HG03565 (cell line): ENCODE results near the gene MMP28.
"Not testable (repeated sequence)": the region's sequence is repeated elsewhere in the genome, so short reads cannot be mapped to it uniquely, and the experiment has no call there.

Experiments
- ATAC-seq: cut with Tn5 transposase; IDR thresholded peaks from one replicate; pipeline ENCODE4 v1.9.1; 2021; ENCODE audit warnings: mild to moderate bottlenecking, moderate library complexity; ENCODE audit not compliant: unreplicated experiment

Gene MMP28

GRCh38 chr17:35766903-35767510 lies 28.4 kb downstream of the MMP28 start:
- no peak for ATAC-seq

GRCh38 chr17:35766489-35766877 lies 29.0 kb downstream of the MMP28 start:
- ATAC-seq = no peak

GRCh38 chr17:35765756-35766488 lies 29.5 kb downstream of the MMP28 start:
- no peak for ATAC-seq

- ATAC-seq = no peak
These were observed 30.2 kb downstream of the MMP28 start for GRCh38 chr17:35765086-35765710.

- peak; percentile 80 for ATAC-seq
These were observed 31.1 kb downstream of the MMP28 start for GRCh38 chr17:35764123-35764991.

GRCh38 chr17:35763767-35764122 lies 31.7 kb downstream of the MMP28 start:
- no peak for ATAC-seq

- ATAC-seq = no peak
These were observed 33.8 kb downstream of the MMP28 start for GRCh38 chr17:35761601-35762000.

- ATAC-seq = no peak
These were observed 34.9 kb downstream of the MMP28 start, which contains the start of gene C17orf50 for GRCh38 chr17:35760587-35760986. C17orf50 (plus strand) TSS chr17:35760887; CDS start chr17:35760942, 55 bp downstream.

- no peak for ATAC-seq
These were observed 38.2 kb downstream of the MMP28 start for GRCh38 chr17:35757243-35757642.

GRCh38 chr17:35752945-35753764 lies 42.3 kb downstream of the MMP28 start, which contains the start of gene GAS2L2:
GAS2L2 (minus strand) TSS chr17:35753239; CDS start chr17:35752850, 389 bp downstream.
- no peak for ATAC-seq

GRCh38 chr17:35752471-35752870 lies 43.0 kb downstream of the MMP28 start:
- no peak for ATAC-seq

- not testable (repeated sequence) for ATAC-seq
These were observed 43.9 kb downstream of the MMP28 start for GRCh38 chr17:35751541-35751940.

- no peak for ATAC-seq
These were observed 44.7 kb downstream of the MMP28 start for GRCh38 chr17:35750526-35751395.

- no peak for ATAC-seq
These were observed 45.7 kb downstream of the MMP28 start for GRCh38 chr17:35749560-35750412.

- ATAC-seq = no peak
These were observed 46.5 kb downstream of the MMP28 start for GRCh38 chr17:35748979-35749378.

GRCh38 chr17:35748341-35748841 lies 47.0 kb downstream of the MMP28 start:
- ATAC-seq = no peak

- ATAC-seq = no peak
These were observed 47.9 kb downstream of the MMP28 start for GRCh38 chr17:35747540-35748017.

- no peak for ATAC-seq
These were observed 49.6 kb downstream of the MMP28 start for GRCh38 chr17:35745749-35746320.
